Uterus (tissue), 4 donors: ENCODE results near the gene LACC1. TPM values are rescaled to one million over a fixed set of nuclear protein-coding genes. Genes with fewer than 3 reads are reported as not detected.

Experiments
- DNase-seq, 2 donors: peaks; one replicate each; pipeline ENCODE4 v3.0.0-alpha.2; 2019 to 2020
- H3K27ac ChIP-seq, 2 donors: fragments of 200-600 bp; sonication (generic); 1 replicate in 1 of 2; 2 replicates in 1 of 2; pipeline ENCODE4 v1.5.1; 2016 to 2018
- H3K27me3 ChIP-seq, 2 donors: fragments of 200-600 bp; sonication (generic); one replicate each; pipeline ENCODE4 v1.5.1; 2018 to 2019; ENCODE audit warnings: control low read depth in 1 of 2
- H3K36me3 ChIP-seq, 2 donors: fragments of 200-600 bp; sonication (generic); one replicate each; pipeline ENCODE4 v1.5.1; 2019; ENCODE audit warnings: control low read depth in 1 of 2
- H3K4me1 ChIP-seq, 2 donors: fragments of 200-600 bp; sonication (generic); one replicate each; pipeline ENCODE4 v1.5.1; 2018 to 2019; ENCODE audit warnings: control low read depth in 1 of 2
- H3K4me3 ChIP-seq, 2 donors: fragments of 200-600 bp; sonication (generic); 1 replicate in 1 of 2; 2 replicates in 1 of 2; pipeline ENCODE4 v1.5.1; 2018 to 2019; ENCODE audit warnings: mild to moderate bottlenecking in 1 of 2
- H3K9me3 ChIP-seq, 2 donors: fragments of 200-600 bp; sonication (generic); one replicate each; pipeline ENCODE4 v1.5.1; 2019; ENCODE audit warnings: control low read depth in 1 of 2
- CTCF ChIP-seq, 4 experiments: fragments of 200-600 bp in 2 of 4; fragments of 450-650 bp in 2 of 4; sonication (generic) in 2 of 4; IDR thresholded peaks; one replicate each; pipeline ENCODE4 v1.5.1; 2016 to 2019; ENCODE audit warnings: antibody characterized with exemption in 4 of 4, mild to moderate bottlenecking in 2 of 4, moderate library complexity in 1 of 4
- POLR2A ChIP-seq, 2 donors: fragments of 450-650 bp; IDR thresholded peaks; one replicate each; pipeline ENCODE4 v1.6.1; 2016; ENCODE audit warnings: antibody characterized with exemption in 2 of 2, mild to moderate bottlenecking in 1 of 2, moderate library complexity in 1 of 2
- intact Hi-C: fragments of 100-400 bp; cut with DNase I; formaldehyde crosslinking; loops from one replicate; pipeline ENCODE4 v1.15.1; 2023; ENCODE audit warnings: low total_unique reads
- total RNA-seq, 4 donors: library from RNA; depleted of rRNA in 3 of 4; stranded (reverse); fragments of >200 nt in 3 of 4; gene quantifications; one replicate each; pipeline versions ENCODE4 v1.1.0 to v1.2.4, GENCODE V29; 2014 to 2023
- donor health status: DM: yes; HTN: yes; CAD: no.

LACC1 gene
- total RNA-seq, 4 donors from 2014 or later: 1.0 to 7.7 (median 5.4) TPM

- Histone ChIP-seq H3K4me1 (no peaks in the 10 kb centered on the region), H3K4me3 (no peak overlapping the region), H3K36me3 (no peaks in the 10 kb centered on the region), H3K27me3 (no peaks in the 10 kb centered on the region), H3K27ac (no peak overlapping the region), H3K9me3 (no peaks in the 10 kb centered on the region)
- TF ChIP-seq CTCF (IDR thresholded peaks at IDR 0.05) (no peak), POLR2A (IDR thresholded peaks at IDR 0.05) (no peak)
- intact Hi-C loops: no loop called here
- no peak for DNase-seq
Measured at GRCh38 chr13:43915451-43915850, 35.7 kb downstream of the LACC1 start.

DNA sequence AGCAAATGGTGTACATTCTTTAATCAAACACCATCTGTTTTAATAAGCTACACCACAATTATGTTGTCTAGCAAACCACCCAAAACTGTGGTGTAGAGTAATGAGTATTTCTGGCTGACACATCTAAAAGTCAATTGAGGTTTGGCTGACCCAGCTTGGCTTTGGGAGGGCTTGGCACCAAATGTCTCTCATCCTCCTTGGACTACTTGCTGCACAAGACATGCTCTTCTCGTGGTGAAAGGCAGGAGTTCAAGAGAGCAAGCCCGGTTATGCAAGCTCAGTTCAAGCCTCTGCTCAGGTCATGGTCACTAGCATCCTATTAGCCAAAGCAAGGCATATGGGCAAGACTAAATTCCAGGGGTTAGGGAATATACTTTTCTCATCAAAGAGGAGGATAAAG, 37.1 kb downstream of the LACC1 start:
- TF ChIP-seq POLR2A (IDR thresholded peaks at IDR 0.05) (no peak), CTCF (IDR thresholded peaks at IDR 0.05) (no peak)
- no peak overlapping the region for H3K27ac ChIP-seq
- H3K27me3 ChIP-seq: no peaks in the 10 kb centered on the region
- intact Hi-C loops: no loop called here
- no peak overlapping the region for H3K4me3 ChIP-seq
- no peaks in the 10 kb centered on the region for H3K36me3 ChIP-seq
- H3K9me3 ChIP-seq: no peaks in the 10 kb centered on the region
- DNase-seq: no peak
- no peaks in the 10 kb centered on the region for H3K4me1 ChIP-seq

GRCh38 chr13:43918636-43919035, 38.9 kb downstream of the LACC1 start:
- no peak overlapping the region for H3K27ac ChIP-seq
- no peak for DNase-seq
- H3K9me3 ChIP-seq: no peaks in the 10 kb centered on the region
- H3K27me3 ChIP-seq: no peaks in the 10 kb centered on the region
- TF ChIP-seq POLR2A (IDR thresholded peaks at IDR 0.05) (no peak), CTCF (IDR thresholded peaks at IDR 0.05) (no peak)
- intact Hi-C loops: no loop called here
- H3K36me3 ChIP-seq: no peaks in the 10 kb centered on the region
- no peak overlapping the region for H3K4me3 ChIP-seq
- H3K4me1 ChIP-seq: no peaks in the 10 kb centered on the region

DNA sequence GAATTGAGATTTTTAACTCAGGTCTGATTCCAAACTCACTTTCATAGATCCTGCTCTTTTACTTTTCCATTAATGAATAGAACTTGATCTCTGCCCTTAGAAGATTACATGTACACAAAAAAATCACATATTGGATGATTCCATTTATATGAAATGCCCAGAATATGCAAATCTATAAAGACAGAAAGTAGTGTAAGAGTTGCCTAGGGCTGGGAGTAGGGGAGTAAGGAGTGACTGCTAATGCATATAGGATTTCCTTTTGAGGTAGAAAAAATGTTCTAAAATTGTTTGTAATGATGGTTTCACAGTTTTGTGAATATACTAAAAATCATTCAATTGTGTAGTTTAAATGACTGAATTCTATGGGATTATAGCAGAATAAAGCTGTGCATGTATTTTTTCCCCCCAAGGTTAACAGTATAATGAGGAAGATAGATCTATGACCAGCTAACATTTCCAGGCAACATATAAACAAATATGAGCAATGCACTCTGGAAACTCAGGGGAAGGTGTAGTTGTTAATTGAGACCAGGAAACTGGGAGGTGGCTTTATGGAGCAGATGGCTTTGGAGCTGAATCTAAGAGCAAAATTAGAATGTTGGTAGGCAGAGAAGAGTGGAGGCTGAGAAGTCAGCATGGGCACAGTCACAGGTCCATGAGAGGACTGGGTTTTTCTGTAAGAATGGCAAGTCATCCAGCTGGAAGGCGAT, 41.4 kb downstream of the LACC1 start:
- TF ChIP-seq CTCF (IDR thresholded peaks at IDR 0.05): no peak
- DNase-seq: no peak
- Histone ChIP-seq H3K4me3 (no peak overlapping the region), H3K36me3 (no peaks in the 10 kb centered on the region), H3K27me3 (no peaks in the 10 kb centered on the region), H3K4me1 (no peaks in the 10 kb centered on the region), H3K27ac (no peak overlapping the region), H3K9me3 (no peaks in the 10 kb centered on the region)
- intact Hi-C loops: no loop called here

- H3K4me1 ChIP-seq: no peaks in the 10 kb centered on the region
- no peak overlapping the region for H3K27ac ChIP-seq
- no peaks in the 10 kb centered on the region for H3K27me3 ChIP-seq
- no peaks in the 10 kb centered on the region for H3K9me3 ChIP-seq
- H3K4me3 ChIP-seq: no peak overlapping the region
- TF ChIP-seq CTCF (IDR thresholded peaks at IDR 0.05): no peak
- no peak for TF ChIP-seq POLR2A (IDR thresholded peaks at IDR 0.05)
- no peak for DNase-seq
- H3K36me3 ChIP-seq: no peaks in the 10 kb centered on the region
- intact Hi-C loops: no loop called here
Measured at GRCh38 chr13:43924549-43925245, 45.0 kb downstream of the LACC1 start.
